ENCODE data around the gene HMCES.

DNA sequence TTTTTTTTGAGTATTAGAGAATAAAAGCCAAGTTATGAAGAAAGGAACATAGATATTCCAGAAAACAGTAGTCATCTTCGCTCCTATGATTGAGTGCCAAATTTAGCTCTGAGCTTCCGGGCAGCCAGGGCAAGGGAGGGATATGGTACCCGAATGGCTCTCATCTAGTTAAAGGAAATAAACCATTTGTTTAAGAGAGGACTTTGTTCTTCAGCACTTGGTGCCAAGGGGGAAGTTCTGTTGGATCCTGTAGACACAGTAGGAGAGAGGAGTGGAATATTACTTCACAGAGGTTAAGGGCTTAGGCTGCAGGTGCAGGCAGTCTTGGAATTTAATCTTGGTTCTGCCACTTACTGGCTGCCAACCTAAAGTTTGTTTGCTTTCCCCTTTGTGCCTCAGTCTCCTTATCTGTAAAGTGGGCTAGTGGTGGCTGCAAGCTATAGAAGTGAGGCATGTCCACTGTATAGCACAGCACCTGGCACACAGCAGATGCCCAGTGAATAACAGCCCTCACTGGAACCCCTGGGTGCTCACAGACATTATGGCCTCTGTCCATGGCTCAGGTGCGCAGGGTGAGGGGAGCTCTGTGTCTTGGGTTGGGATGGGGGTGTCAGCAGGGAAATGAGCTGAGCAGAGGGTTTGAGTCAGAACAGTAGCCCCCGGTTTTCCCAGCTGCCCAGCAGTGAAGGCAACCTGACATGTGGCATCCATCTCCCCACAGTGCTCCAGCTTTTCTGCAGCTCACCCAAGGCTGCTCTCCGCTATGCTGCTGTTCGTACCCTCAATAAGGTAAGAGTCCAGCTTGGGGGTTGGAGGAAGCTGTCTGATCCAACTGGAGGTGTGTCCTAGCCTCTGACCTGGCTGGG is 18.8 kb upstream of the HMCES start:
- TF ChIP-seq, protein P1, sequence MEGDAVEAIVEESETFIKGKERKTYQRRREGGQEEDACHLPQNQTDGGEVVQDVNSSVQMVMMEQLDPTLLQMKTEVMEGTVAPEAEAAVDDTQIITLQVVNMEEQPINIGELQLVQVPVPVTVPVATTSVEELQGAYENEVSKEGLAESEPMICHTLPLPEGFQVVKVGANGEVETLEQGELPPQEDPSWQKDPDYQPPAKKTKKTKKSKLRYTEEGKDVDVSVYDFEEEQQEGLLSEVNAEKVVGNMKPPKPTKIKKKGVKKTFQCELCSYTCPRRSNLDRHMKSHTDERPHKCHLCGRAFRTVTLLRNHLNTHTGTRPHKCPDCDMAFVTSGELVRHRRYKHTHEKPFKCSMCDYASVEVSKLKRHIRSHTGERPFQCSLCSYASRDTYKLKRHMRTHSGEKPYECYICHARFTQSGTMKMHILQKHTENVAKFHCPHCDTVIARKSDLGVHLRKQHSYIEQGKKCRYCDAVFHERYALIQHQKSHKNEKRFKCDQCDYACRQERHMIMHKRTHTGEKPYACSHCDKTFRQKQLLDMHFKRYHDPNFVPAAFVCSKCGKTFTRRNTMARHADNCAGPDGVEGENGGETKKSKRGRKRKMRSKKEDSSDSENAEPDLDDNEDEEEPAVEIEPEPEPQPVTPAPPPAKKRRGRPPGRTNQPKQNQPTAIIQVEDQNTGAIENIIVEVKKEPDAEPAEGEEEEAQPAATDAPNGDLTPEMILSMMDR (IDR thresholded peaks at IDR 0.05; ENCODE audit: low read depth, low read length): no peak
- no peak for TF ChIP-seq EZH2phosphoT487 (IDR thresholded peaks at IDR 0.05; ENCODE audit: low read depth)
